Liver (tissue), 9 donors: Measurements from ENCODE around the gene CPSF3. TPM values are rescaled to one million over a fixed set of nuclear protein-coding genes. Genes with fewer than 3 reads are reported as not detected.

Source experiments
- DNase-seq: peaks from one replicate; pipeline ENCODE4 v3.0.0-alpha.2; 2017; ENCODE audit warnings: low spot score
- H3K27ac ChIP-seq, 2 donors: one replicate each; pipeline ENCODE4 v1.7.0; 2013; ENCODE audit warnings: inconsistent platforms in 2 of 2, low read length in 2 of 2, control low read depth in 1 of 2, low read depth in 1 of 2, mild to moderate bottlenecking in 1 of 2
- H3K27me3 ChIP-seq, 4 donors: one replicate each; pipeline versions ENCODE4 v1.6.1 to v1.7.0; 2013; ENCODE audit warnings: low read length in 3 of 4, inconsistent platforms in 1 of 4, mild to moderate bottlenecking in 1 of 4, moderate library complexity in 1 of 4; ENCODE audit not compliant: control insufficient read depth in 4 of 4, insufficient read depth in 4 of 4
- H3K36me3 ChIP-seq, 4 donors: one replicate each; pipeline versions ENCODE4 v1.6.1 to v1.7.0; 2013; ENCODE audit warnings: low read length in 3 of 4, mild to moderate bottlenecking in 3 of 4, low read depth in 1 of 4, moderate library complexity in 1 of 4; ENCODE audit not compliant: control insufficient read depth in 4 of 4, insufficient read depth in 3 of 4
- H3K4me1 ChIP-seq, 4 donors: one replicate each; pipeline versions ENCODE4 v1.6.1 to v1.7.0; 2013; ENCODE audit warnings: low read length in 3 of 4, mild to moderate bottlenecking in 3 of 4, moderate library complexity in 1 of 4; ENCODE audit not compliant: control insufficient read depth in 4 of 4, insufficient read depth in 4 of 4
- H3K4me3 ChIP-seq, 3 donors: one replicate each; pipeline versions ENCODE4 v1.6.1 to v1.7.0; 2013; ENCODE audit warnings: low read length in 3 of 3, control low read depth in 1 of 3, low read depth in 1 of 3, mild to moderate bottlenecking in 1 of 3
- H3K9ac ChIP-seq, 2 donors: one replicate each; pipeline ENCODE4 v1.7.0; 2013; ENCODE audit warnings: low read length in 2 of 2, mild to moderate bottlenecking in 2 of 2, moderate library complexity in 2 of 2, control low read depth in 1 of 2, low read depth in 1 of 2
- H3K9me3 ChIP-seq, 4 donors: one replicate each; pipeline versions ENCODE4 v1.6.1 to v1.7.0; 2013; ENCODE audit warnings: low read length in 3 of 4; ENCODE audit not compliant: control insufficient read depth in 4 of 4
- EGR1 ChIP-seq, 2 donors: IDR thresholded peaks; 2 replicates each; pipeline ENCODE4 v1.6.1; 2016 to 2018; ENCODE audit warnings: antibody characterized with exemption in 2 of 2, low read depth in 2 of 2
- FOXA1 ChIP-seq: IDR thresholded peaks from 2 replicates; pipeline ENCODE4 v1.6.1; 2016; ENCODE audit warnings: antibody characterized with exemption
- FOXA2 ChIP-seq: IDR thresholded peaks from 2 replicates; pipeline ENCODE4 v1.6.1; 2016; ENCODE audit warnings: antibody characterized with exemption
- GABPA ChIP-seq, 2 donors: IDR thresholded peaks in 1 of 2; conservative IDR thresholded peaks in 1 of 2; 2 replicates each; pipeline ENCODE4 v1.6.1; 2016; ENCODE audit warnings: antibody characterized with exemption in 2 of 2, mild to moderate bottlenecking in 1 of 2, moderate library complexity in 1 of 2
- HNF4A ChIP-seq, 2 donors: conservative IDR thresholded peaks; 2 replicates each; pipeline ENCODE4 v1.6.1; 2016; ENCODE audit warnings: antibody characterized with exemption in 2 of 2, mild to moderate bottlenecking in 2 of 2
- JUND ChIP-seq, 2 donors: IDR thresholded peaks; 2 replicates each; pipeline ENCODE4 v1.6.1; 2016; ENCODE audit warnings: antibody characterized with exemption in 2 of 2
- NR2F2 ChIP-seq: IDR thresholded peaks from 2 replicates; pipeline ENCODE4 v1.6.1; 2016; ENCODE audit warnings: antibody characterized with exemption
- RAD21 ChIP-seq, 2 donors: IDR thresholded peaks; 2 replicates each; pipeline ENCODE4 v1.6.1; 2016; ENCODE audit warnings: antibody characterized with exemption in 2 of 2, mild to moderate bottlenecking in 2 of 2
- RXRA ChIP-seq, 2 donors: IDR thresholded peaks; 2 replicates each; pipeline ENCODE4 v1.6.1; 2017 to 2018; ENCODE audit warnings: antibody characterized with exemption in 2 of 2, mild to moderate bottlenecking in 1 of 2
- SP1 ChIP-seq: IDR thresholded peaks from 2 replicates; pipeline ENCODE4 v1.6.1; 2018; ENCODE audit warnings: antibody characterized with exemption, mild to moderate bottlenecking
- TAF1 ChIP-seq: conservative IDR thresholded peaks from 2 replicates; pipeline ENCODE4 v1.6.1; 2016; ENCODE audit warnings: antibody characterized with exemption, mild to moderate bottlenecking
- YY1 ChIP-seq: IDR thresholded peaks from 2 replicates; pipeline ENCODE4 v1.6.1; 2016; ENCODE audit warnings: antibody characterized with exemption, mild to moderate bottlenecking
- WGBS: extraction: QIAGEN DNeasy Blood & Tissue Kit; methylation state at CpG from one replicate; pipeline ENCODE4 v1.1.7; 2013; 5-methylcytosine and 5-hydroxymethylcytosine counted together
- polyA plus RNA-seq, 2 donors: library from polyadenylated mRNA; stranded (reverse) in 1 of 2; unstranded in 1 of 2; fragments of 200-250 nt in 1 of 2; fragments of >200 nt in 1 of 2; fragmentation: Nextera tagmentation in 1 of 2; extraction: Ambion mirVana in 1 of 2; gene quantifications; one replicate each; pipeline versions ENCODE4 v1.2.1 to v1.2.3, GENCODE V29; 2013 to 2015
- total RNA-seq, 2 donors: library from RNA; depleted of rRNA; stranded (reverse); fragments of >200 nt; gene quantifications; one replicate each; pipeline ENCODE4 v1.2.3, GENCODE V29; 2014
- TF ChIP-seq, protein P1 (sequence below): IDR thresholded peaks from 2 replicates; pipeline ENCODE4 v1.6.1; 2016; ENCODE audit warnings: antibody characterized with exemption
- TF ChIP-seq, protein P2 (sequence below): IDR thresholded peaks from 2 replicates; pipeline ENCODE4 v1.6.1; 2016; ENCODE audit warnings: antibody characterized with exemption
- TF ChIP-seq, protein P3 (sequence below): fragments of 150-350 bp; IDR thresholded peaks from 2 replicates; pipeline ENCODE4 v1.5.1; 2017; ENCODE audit warnings: improper control_type of control experiment, low read depth, low read length; ENCODE audit not compliant: missing input control
- TF ChIP-seq, protein P4 (sequence below): IDR thresholded peaks from 2 replicates; pipeline ENCODE4 v1.6.1; 2016; ENCODE audit warnings: antibody characterized with exemption, mild to moderate bottlenecking
- TF ChIP-seq, protein P5 (sequence below): IDR thresholded peaks from 2 replicates; pipeline ENCODE4 v1.6.1; 2016; ENCODE audit warnings: antibody characterized with exemption
- donor health status: healthy.
- donor health status: healthy.
- donor health status: healthy.
- donor health status: healthy.
- donor health status: healthy.

The CPSF3 gene
- total and polyA plus RNA-seq, 4 donors, result 8.7 to 32.2 (median 16.9) TPM

DNA sequence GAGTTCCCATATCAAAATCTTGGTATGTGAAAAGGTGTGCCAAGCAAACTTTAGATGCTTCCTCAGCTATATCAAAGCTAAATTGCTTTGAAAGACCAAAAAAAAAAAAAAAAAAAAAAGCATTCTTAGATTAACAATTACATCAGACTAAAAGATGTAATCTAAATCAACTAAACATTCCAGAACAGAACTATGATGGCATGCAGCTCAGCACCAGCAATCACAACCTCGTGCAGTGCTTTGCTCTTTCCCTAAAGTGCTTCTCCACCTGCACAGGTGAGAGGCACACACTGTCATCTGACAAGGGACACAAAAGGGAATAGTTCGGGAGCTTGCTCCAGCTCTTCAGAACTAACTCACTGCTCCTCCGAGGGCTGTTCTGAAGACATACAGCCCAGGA lies 94.7 kb downstream of the CPSF3 start:
- Histone ChIP-seq H3K9ac (no peak overlapping the region), H3K9me3 (no peaks in the 10 kb centered on the region), H3K36me3 (peaks cover 2 to 39% (median 21%) of the 10 kb centered on the region in 4 donors), H3K4me1 (no peaks in the 10 kb centered on the region), H3K27me3 (no peaks in the 10 kb centered on the region), H3K27ac (no peak overlapping the region), H3K4me3 (no peak overlapping the region)
- WGBS, result 97% methylated on average over 3 of the region's 3 CpGs
- no peak for DNase-seq
- TF ChIP-seq, protein P1, sequence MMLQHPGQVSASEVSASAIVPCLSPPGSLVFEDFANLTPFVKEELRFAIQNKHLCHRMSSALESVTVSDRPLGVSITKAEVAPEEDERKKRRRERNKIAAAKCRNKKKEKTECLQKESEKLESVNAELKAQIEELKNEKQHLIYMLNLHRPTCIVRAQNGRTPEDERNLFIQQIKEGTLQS, result no peak
- TF ChIP-seq RAD21 (IDR thresholded peaks at IDR 0.05) (no peak), GABPA (IDR thresholded peaks at IDR 0.05 in 1 of 2, conservative IDR thresholded peaks at IDR 0.05 in 1 of 2) (no peak), YY1 (no peak), EGR1 (IDR thresholded peaks at IDR 0.05; ENCODE audit: low read depth in 2 of 2) (no peak), FOXA1 (no peak), JUND (IDR thresholded peaks at IDR 0.05) (no peak)
- TF ChIP-seq, protein P2, sequence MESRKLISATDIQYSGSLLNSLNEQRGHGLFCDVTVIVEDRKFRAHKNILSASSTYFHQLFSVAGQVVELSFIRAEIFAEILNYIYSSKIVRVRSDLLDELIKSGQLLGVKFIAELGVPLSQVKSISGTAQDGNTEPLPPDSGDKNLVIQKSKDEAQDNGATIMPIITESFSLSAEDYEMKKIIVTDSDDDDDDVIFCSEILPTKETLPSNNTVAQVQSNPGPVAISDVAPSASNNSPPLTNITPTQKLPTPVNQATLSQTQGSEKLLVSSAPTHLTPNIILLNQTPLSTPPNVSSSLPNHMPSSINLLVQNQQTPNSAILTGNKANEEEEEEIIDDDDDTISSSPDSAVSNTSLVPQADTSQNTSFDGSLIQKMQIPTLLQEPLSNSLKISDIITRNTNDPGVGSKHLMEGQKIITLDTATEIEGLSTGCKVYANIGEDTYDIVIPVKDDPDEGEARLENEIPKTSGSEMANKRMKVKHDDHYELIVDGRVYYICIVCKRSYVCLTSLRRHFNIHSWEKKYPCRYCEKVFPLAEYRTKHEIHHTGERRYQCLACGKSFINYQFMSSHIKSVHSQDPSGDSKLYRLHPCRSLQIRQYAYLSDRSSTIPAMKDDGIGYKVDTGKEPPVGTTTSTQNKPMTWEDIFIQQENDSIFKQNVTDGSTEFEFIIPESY, result no peak

DNA sequence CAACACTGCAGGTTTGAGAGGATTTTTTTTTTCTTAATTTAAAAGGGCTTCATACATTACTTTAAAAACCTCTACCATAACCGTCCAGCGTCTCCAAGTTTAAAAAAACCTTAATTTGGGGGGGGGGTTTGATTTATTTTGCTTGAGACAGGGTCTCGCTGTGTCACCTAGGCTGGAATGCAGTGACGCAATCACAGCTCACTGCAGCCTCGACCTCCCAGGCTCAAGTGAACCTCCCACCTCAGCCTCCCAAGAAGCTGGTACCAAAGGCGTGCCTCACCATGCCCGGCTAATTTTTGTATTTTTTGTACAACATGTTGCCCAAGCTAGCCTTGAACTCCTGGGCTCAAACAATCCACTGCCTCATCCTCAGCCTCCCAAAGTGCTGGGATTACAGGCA lies 95.3 kb downstream of the CPSF3 start:
- Histone ChIP-seq H3K4me1 (no peaks in the 10 kb centered on the region), H3K27ac (no peak overlapping the region), H3K27me3 (no peaks in the 10 kb centered on the region), H3K36me3 (peaks cover 2 to 38% (median 17%) of the 10 kb centered on the region in 4 donors), H3K9ac (no peak overlapping the region), H3K9me3 (no peaks in the 10 kb centered on the region), H3K4me3 (no peak overlapping the region)
- TF ChIP-seq NR2F2, result no peak
- TF ChIP-seq RXRA (IDR thresholded peaks at IDR 0.05), result no peak
- no peak for TF ChIP-seq SP1
- TF ChIP-seq, protein P3, sequence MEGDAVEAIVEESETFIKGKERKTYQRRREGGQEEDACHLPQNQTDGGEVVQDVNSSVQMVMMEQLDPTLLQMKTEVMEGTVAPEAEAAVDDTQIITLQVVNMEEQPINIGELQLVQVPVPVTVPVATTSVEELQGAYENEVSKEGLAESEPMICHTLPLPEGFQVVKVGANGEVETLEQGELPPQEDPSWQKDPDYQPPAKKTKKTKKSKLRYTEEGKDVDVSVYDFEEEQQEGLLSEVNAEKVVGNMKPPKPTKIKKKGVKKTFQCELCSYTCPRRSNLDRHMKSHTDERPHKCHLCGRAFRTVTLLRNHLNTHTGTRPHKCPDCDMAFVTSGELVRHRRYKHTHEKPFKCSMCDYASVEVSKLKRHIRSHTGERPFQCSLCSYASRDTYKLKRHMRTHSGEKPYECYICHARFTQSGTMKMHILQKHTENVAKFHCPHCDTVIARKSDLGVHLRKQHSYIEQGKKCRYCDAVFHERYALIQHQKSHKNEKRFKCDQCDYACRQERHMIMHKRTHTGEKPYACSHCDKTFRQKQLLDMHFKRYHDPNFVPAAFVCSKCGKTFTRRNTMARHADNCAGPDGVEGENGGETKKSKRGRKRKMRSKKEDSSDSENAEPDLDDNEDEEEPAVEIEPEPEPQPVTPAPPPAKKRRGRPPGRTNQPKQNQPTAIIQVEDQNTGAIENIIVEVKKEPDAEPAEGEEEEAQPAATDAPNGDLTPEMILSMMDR, result no peak
- TF ChIP-seq, protein P4, sequence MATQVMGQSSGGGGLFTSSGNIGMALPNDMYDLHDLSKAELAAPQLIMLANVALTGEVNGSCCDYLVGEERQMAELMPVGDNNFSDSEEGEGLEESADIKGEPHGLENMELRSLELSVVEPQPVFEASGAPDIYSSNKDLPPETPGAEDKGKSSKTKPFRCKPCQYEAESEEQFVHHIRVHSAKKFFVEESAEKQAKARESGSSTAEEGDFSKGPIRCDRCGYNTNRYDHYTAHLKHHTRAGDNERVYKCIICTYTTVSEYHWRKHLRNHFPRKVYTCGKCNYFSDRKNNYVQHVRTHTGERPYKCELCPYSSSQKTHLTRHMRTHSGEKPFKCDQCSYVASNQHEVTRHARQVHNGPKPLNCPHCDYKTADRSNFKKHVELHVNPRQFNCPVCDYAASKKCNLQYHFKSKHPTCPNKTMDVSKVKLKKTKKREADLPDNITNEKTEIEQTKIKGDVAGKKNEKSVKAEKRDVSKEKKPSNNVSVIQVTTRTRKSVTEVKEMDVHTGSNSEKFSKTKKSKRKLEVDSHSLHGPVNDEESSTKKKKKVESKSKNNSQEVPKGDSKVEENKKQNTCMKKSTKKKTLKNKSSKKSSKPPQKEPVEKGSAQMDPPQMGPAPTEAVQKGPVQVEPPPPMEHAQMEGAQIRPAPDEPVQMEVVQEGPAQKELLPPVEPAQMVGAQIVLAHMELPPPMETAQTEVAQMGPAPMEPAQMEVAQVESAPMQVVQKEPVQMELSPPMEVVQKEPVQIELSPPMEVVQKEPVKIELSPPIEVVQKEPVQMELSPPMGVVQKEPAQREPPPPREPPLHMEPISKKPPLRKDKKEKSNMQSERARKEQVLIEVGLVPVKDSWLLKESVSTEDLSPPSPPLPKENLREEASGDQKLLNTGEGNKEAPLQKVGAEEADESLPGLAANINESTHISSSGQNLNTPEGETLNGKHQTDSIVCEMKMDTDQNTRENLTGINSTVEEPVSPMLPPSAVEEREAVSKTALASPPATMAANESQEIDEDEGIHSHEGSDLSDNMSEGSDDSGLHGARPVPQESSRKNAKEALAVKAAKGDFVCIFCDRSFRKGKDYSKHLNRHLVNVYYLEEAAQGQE, result no peak
- TF ChIP-seq HNF4A (conservative IDR thresholded peaks at IDR 0.05), result no peak
- TF ChIP-seq TAF1, result no peak
- TF ChIP-seq RAD21 (IDR thresholded peaks at IDR 0.05), result no peak
- no peak for TF ChIP-seq FOXA2
- no peak for TF ChIP-seq GABPA (IDR thresholded peaks at IDR 0.05 in 1 of 2, conservative IDR thresholded peaks at IDR 0.05 in 1 of 2)
- TF ChIP-seq FOXA1, result no peak
- TF ChIP-seq, protein P5, sequence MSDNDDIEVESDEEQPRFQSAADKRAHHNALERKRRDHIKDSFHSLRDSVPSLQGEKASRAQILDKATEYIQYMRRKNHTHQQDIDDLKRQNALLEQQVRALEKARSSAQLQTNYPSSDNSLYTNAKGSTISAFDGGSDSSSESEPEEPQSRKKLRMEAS, result no peak
- 98% methylated on average over 7 of the region's 7 CpGs for WGBS
- no peak for DNase-seq
